ENCODE results near the gene NTSR1.

DNA sequence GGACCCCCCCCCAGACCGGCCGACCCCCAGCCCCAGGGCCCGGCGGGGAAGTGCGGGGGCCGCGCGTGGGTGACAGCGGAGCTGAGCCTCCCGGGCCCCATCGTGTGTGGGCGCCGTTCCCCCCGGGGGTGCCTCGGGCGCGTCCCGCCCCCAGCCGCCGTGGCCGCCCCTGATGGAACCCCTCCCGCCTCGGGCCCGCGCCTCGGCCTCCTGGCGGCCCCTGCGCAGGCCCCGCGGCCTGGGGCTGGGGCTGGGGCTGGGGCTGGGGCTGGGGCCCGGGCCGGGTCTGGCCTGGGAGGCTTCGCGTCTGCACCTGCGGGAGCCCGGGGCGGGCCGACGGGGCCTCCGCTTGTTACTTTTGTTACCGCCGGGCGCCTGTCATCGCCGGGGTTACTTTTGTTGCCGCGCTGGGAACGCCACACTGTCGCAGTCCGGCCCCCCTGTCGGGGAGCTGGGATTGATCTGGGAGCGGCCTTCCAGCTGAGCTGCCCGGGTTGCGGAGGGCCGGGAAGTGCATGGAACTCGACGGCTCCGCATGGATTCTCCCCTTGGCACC lies 96.6 kb downstream of the NTSR1 start:
- no peak for TF ChIP-seq POLR2A (IDR thresholded peaks at IDR 0.05)
- TF ChIP-seq, protein P1, sequence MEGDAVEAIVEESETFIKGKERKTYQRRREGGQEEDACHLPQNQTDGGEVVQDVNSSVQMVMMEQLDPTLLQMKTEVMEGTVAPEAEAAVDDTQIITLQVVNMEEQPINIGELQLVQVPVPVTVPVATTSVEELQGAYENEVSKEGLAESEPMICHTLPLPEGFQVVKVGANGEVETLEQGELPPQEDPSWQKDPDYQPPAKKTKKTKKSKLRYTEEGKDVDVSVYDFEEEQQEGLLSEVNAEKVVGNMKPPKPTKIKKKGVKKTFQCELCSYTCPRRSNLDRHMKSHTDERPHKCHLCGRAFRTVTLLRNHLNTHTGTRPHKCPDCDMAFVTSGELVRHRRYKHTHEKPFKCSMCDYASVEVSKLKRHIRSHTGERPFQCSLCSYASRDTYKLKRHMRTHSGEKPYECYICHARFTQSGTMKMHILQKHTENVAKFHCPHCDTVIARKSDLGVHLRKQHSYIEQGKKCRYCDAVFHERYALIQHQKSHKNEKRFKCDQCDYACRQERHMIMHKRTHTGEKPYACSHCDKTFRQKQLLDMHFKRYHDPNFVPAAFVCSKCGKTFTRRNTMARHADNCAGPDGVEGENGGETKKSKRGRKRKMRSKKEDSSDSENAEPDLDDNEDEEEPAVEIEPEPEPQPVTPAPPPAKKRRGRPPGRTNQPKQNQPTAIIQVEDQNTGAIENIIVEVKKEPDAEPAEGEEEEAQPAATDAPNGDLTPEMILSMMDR (IDR thresholded peaks at IDR 0.05 in 4 of 5, conservative IDR thresholded peaks at IDR 0.05 in 1 of 5) = no peak
